Adrenal gland (tissue), 5 donors: ENCODE measurements around the gene AJM1.

Experiments used
- POLR2A ChIP-seq, 2 donors: fragments of 450-650 bp; IDR thresholded peaks; one replicate each; pipeline ENCODE4 v1.6.1; 2017; ENCODE audit warnings: antibody characterized with exemption in 2 of 2, mild to moderate bottlenecking in 2 of 2, moderate library complexity in 1 of 2
- TF ChIP-seq, protein P1 (sequence below), 6 experiments: fragments of 450-650 bp in 4 of 6; fragments of 200-600 bp in 2 of 6; sonication (generic) in 1 of 6; IDR thresholded peaks; 1 replicate in 5 of 6; 2 replicates in 1 of 6; pipeline versions ENCODE4 v1.5.1 to v1.8.0; 2016 to 2021; ENCODE audit warnings: antibody characterized with exemption in 6 of 6, mild to moderate bottlenecking in 2 of 6, moderate library complexity in 1 of 6
- donor health status: DM: no; HTN: no; CAD: no.

DNA sequence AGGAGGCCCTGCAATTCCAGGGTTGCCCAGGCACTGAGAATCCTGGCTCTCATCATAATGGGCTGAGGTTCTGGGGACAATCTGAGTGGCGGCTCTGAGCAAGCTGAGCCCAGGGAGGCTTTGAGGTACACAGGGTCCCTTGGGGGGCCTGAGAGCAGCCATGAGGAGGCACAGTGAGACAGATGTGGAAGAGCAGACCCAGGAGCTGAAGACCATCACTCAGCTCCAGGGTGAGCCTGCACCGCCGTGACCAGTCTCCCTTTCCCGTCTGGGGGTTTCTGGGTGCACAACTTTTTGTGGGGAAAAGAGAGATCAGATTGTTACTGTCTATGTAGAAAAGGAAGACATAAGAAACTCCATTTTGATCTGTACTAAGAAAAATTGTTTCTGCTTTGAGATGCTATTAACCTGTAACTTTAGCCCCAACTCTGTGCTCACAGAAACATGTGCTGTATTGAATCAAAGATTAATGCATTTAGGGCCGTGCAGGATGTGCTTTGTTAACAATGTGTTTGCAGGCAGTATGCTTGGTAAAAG, 46.0 kb upstream of the AJM1 start, which contains the start of gene CCDC183:
- TF ChIP-seq, protein P1, sequence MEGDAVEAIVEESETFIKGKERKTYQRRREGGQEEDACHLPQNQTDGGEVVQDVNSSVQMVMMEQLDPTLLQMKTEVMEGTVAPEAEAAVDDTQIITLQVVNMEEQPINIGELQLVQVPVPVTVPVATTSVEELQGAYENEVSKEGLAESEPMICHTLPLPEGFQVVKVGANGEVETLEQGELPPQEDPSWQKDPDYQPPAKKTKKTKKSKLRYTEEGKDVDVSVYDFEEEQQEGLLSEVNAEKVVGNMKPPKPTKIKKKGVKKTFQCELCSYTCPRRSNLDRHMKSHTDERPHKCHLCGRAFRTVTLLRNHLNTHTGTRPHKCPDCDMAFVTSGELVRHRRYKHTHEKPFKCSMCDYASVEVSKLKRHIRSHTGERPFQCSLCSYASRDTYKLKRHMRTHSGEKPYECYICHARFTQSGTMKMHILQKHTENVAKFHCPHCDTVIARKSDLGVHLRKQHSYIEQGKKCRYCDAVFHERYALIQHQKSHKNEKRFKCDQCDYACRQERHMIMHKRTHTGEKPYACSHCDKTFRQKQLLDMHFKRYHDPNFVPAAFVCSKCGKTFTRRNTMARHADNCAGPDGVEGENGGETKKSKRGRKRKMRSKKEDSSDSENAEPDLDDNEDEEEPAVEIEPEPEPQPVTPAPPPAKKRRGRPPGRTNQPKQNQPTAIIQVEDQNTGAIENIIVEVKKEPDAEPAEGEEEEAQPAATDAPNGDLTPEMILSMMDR (IDR thresholded peaks at IDR 0.05): no peak
- no peak for TF ChIP-seq POLR2A (IDR thresholded peaks at IDR 0.05)
